PFSK-1 (cell line): ENCODE results near the gene NODAL.

ENCODE experiments used
- FOXP2 ChIP-seq: optimal IDR thresholded peaks from 2 replicates; pipeline ENCODE3; 2011; ENCODE audit warnings: borderline replicate concordance, control low read depth, inconsistent platforms; ENCODE audit not compliant: insufficient read depth; ENCODE audit errors: extremely low read length, extremely low read depth
- POLR2AphosphoS5 ChIP-seq: IDR thresholded peaks from 2 replicates; pipeline ENCODE4 v1.6.1; 2012; ENCODE audit warnings: low read depth, mild to moderate bottlenecking, control low read depth, low read length, moderate library complexity
- REST ChIP-seq, 2 experiments: IDR thresholded peaks; 2 replicates each; pipeline versions ENCODE4 v1.6.1 to v1.8.0; 2011 to 2012; ENCODE audit warnings: low read depth in 2 of 2, low read length in 2 of 2, control low read depth in 1 of 2, inconsistent platforms in 1 of 2, mild to moderate bottlenecking in 1 of 2, moderate library complexity in 1 of 2; ENCODE audit not compliant: insufficient read depth in 1 of 2
- SIN3A ChIP-seq: IDR thresholded peaks from 2 replicates; pipeline ENCODE4 v1.6.1; 2012; ENCODE audit warnings: mild to moderate bottlenecking, low read length, moderate library complexity, borderline replicate concordance; ENCODE audit not compliant: insufficient read depth
- TAF1 ChIP-seq: IDR thresholded peaks from 2 replicates; pipeline ENCODE4 v1.6.1; 2012; ENCODE audit warnings: low read length, control low read depth, borderline replicate concordance; ENCODE audit not compliant: insufficient read depth

GRCh38 chr10:70441161-70441894 lies at the start of gene NODAL:
- TF ChIP-seq POLR2AphosphoS5 (no peak), TAF1 (no peak), SIN3A (no peak), REST (IDR thresholded peaks at IDR 0.05; ENCODE audit: insufficient read depth in 1 of 2, low read depth in 2 of 2, low read length in 2 of 2) (no peak), FOXP2 (no peak)
